Measurements from ENCODE around the gene ANKS1B.

GRCh38 chr12:99278899-99279298, 705.8 kb downstream of the ANKS1B start:
- no peak for TF ChIP-seq JUND (IDR thresholded peaks at IDR 0.05)
- TF ChIP-seq CTCF (IDR thresholded peaks at IDR 0.05 in 2 of 3, conservative IDR thresholded peaks at IDR 0.05 in 1 of 3; ENCODE audit: borderline replicate concordance in 1 of 3, insufficient read depth in 1 of 3, low read depth in 2 of 3, low read length in 2 of 3): no peak
- TF ChIP-seq POLR2A (IDR thresholded peaks at IDR 0.05; ENCODE audit: borderline replicate concordance, extremely low read depth, insufficient read depth, insufficient read length): no peak
- TF ChIP-seq POLR2AphosphoS5 (IDR thresholded peaks at IDR 0.05; ENCODE audit: low read depth, low read length): no peak
- no peak for TF ChIP-seq ZNF274 (IDR thresholded peaks at IDR 0.05; ENCODE audit: low read depth, low read length)
- TF ChIP-seq EZH2 (IDR thresholded peaks at IDR 0.05): no peak
- no peak for TF ChIP-seq TCF7L2 (IDR thresholded peaks at IDR 0.05; ENCODE audit: borderline replicate concordance, extremely low read depth, insufficient read depth, insufficient read length)
- no peak for TF ChIP-seq SP1 (IDR thresholded peaks at IDR 0.05; ENCODE audit: low read depth)
- TF ChIP-seq ZFX (IDR thresholded peaks at IDR 0.05): no peak
- no peak for TF ChIP-seq RAD21 (IDR thresholded peaks at IDR 0.05; ENCODE audit: low read depth)
- no peak for TF ChIP-seq YY1 (IDR thresholded peaks at IDR 0.05; ENCODE audit: extremely low read depth, insufficient replicate concordance, low read depth, low read length)
- TF ChIP-seq, protein P1, sequence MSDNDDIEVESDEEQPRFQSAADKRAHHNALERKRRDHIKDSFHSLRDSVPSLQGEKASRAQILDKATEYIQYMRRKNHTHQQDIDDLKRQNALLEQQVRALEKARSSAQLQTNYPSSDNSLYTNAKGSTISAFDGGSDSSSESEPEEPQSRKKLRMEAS (IDR thresholded peaks at IDR 0.05): no peak

Data from HCT116 (cell line).